ENCODE data around the gene MYO15A. TPM values are rescaled to one million over a fixed set of nuclear protein-coding genes. Genes with fewer than 3 reads are reported as not detected.
A peak's percentile ranks its signal among the peaks of the same experiment; 100 is the strongest.

Gene MYO15A
- total RNA-seq, 1 experiment from 2014 or later, result 0.28 TPM

DNA sequence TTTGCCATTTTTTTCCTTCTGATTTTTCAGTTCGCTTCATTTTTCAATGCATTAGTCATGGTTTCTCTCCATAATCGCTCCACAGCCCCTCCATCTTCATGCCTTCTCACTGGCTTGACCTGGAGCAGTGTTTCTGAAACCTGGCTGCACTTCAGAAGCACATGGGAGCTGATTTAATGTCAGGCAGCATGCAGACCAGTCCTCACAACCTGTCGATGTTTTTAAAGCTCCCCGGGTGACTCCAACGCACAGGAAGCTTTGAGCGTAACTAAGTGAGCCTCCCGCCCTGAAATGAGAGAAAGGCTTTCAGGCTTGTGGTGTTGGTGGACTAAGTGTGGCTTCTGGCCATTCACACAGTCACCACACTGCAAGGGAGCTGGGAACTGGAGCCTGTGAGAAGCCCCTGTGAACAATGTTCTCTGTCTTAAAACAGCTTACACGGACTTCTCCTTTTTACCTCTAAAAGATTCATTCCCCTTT, 37.7 kb upstream of the MYO15A start:
- ChIA-PET POLR2A (ENCODE audit: low non-redundant PET) (no interaction called here), CTCF (interaction anchor here (0.6 kb wide), 1 partner anchor 112 kb away, joined by 3 read pairs; no protein-coding TSS in a partner anchor)
- H3K36me3 ChIP-seq (ENCODE audit: insufficient read depth, low read length, poor library complexity, severe bottlenecking), result no peaks in the 10 kb centered on the region
- BruUV-seq (replicated peaks), result no TSS peak
- H3K4me3 ChIP-seq (ENCODE audit: low read depth, low read length, poor library complexity, severe bottlenecking), result peak overlapping the region; percentile 3
- H3K27ac ChIP-seq (ENCODE audit: low read depth, low read length, poor library complexity, severe bottlenecking), result no peak overlapping the region
- TF ChIP-seq EZH2 (IDR thresholded peaks at IDR 0.05; ENCODE audit: borderline replicate concordance, low read depth, low read length, poor library complexity, severe bottlenecking), result no peak
- TF ChIP-seq, protein P1, sequence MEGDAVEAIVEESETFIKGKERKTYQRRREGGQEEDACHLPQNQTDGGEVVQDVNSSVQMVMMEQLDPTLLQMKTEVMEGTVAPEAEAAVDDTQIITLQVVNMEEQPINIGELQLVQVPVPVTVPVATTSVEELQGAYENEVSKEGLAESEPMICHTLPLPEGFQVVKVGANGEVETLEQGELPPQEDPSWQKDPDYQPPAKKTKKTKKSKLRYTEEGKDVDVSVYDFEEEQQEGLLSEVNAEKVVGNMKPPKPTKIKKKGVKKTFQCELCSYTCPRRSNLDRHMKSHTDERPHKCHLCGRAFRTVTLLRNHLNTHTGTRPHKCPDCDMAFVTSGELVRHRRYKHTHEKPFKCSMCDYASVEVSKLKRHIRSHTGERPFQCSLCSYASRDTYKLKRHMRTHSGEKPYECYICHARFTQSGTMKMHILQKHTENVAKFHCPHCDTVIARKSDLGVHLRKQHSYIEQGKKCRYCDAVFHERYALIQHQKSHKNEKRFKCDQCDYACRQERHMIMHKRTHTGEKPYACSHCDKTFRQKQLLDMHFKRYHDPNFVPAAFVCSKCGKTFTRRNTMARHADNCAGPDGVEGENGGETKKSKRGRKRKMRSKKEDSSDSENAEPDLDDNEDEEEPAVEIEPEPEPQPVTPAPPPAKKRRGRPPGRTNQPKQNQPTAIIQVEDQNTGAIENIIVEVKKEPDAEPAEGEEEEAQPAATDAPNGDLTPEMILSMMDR (conservative IDR thresholded peaks at IDR 0.05; ENCODE audit: low read depth, low read length), result no peak
- no peaks in the 10 kb centered on the region for H3K27me3 ChIP-seq (replicated peaks; ENCODE audit: insufficient read depth, low read depth, low read length, poor library complexity)
- peak; percentile 42 for DNase-seq (ENCODE audit: low spot score)
- no peaks in the 10 kb centered on the region for H3K9me3 ChIP-seq (ENCODE audit: low read depth, low read length, poor library complexity, severe bottlenecking)
- intact Hi-C loops (cut with micrococcal nuclease; ENCODE audit: unreplicated experiment), result no loop called here
- H3K4me1 ChIP-seq (ENCODE audit: insufficient read depth, low read length, poor library complexity, severe bottlenecking), result peaks cover 10% of the 10 kb centered on the region

DNA sequence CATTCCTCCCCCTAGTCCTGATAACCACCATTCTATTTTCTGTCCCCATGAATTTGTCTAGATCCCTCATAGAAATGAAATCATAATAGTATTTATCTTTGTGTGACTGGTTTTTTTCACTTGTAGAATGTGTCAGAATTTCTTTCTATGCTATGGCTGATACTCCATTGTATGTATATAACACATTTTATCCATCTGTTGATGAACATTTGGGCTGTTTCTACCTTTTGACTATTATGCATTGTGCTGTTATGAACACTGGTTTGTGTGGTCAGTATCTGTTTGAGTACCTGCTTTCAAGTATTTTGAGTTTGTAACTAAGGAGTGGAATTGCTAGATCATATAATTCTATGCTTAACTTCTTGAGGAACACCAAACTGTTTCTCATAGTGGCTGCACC, 36.8 kb upstream of the MYO15A start:
- ChIA-PET POLR2A (ENCODE audit: low non-redundant PET) (no interaction called here), CTCF (no interaction called here)
- no peaks in the 10 kb centered on the region for H3K36me3 ChIP-seq (ENCODE audit: insufficient read depth, low read length, poor library complexity, severe bottlenecking)
- no TSS peak for BruUV-seq (replicated peaks)
- no peaks in the 10 kb centered on the region for H3K9me3 ChIP-seq (ENCODE audit: low read depth, low read length, poor library complexity, severe bottlenecking)
- H3K4me1 ChIP-seq (ENCODE audit: insufficient read depth, low read length, poor library complexity, severe bottlenecking), result peaks cover 10% of the 10 kb centered on the region
- DNase-seq (ENCODE audit: low spot score), result no peak
- H3K27ac ChIP-seq (ENCODE audit: low read depth, low read length, poor library complexity, severe bottlenecking), result no peak overlapping the region
- no peaks in the 10 kb centered on the region for H3K27me3 ChIP-seq (replicated peaks; ENCODE audit: insufficient read depth, low read depth, low read length, poor library complexity)
- no peak overlapping the region for H3K4me3 ChIP-seq (ENCODE audit: low read depth, low read length, poor library complexity, severe bottlenecking)
- intact Hi-C loops (cut with micrococcal nuclease; ENCODE audit: unreplicated experiment), result no loop called here
- TF ChIP-seq EZH2 (IDR thresholded peaks at IDR 0.05; ENCODE audit: borderline replicate concordance, low read depth, low read length, poor library complexity, severe bottlenecking), result no peak
- TF ChIP-seq, protein P1 (conservative IDR thresholded peaks at IDR 0.05; ENCODE audit: low read depth, low read length), result no peak

DNA sequence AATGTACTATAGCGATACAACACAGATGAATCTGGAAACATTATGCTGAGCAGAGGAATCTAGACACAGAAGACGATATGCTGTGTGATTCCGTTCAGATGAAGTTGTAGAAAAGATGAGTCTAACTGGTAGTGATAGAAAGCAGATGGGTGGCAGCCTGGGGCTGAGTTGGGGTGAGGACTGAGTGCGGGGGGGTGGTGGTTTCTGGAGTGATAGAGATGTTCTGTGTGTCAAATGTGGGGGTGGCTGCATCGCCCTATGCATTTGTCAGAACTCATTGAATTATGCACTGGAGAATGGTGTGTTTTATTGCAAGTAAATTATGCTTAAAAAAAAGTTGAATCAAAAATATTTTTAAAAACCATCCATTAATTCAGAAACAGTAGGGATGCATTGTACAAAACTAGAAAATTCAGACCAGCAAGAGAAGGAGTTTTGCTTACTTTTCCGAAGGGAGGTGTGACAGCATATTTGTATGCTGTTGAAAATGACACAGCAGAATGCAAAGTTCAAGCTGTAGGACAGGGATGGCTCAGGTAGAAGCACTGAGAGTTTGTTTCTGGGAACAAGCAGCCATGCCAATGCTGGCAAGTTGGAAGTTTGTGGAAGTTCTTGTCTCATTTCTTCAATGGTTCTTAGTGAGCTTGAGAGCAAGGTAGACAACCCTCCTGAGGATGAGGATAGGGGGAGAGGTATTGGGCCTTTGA, 33.8 kb upstream of the MYO15A start:
- BruUV-seq (replicated peaks), result no TSS peak
- CTCF ChIA-PET, result no interaction called here

More for the DNA sequence above, 33.8 kb upstream of the MYO15A start:
- H3K4me3 ChIP-seq (ENCODE audit: low read depth, low read length, poor library complexity, severe bottlenecking), result no peak overlapping the region
- TF ChIP-seq, protein P1 (conservative IDR thresholded peaks at IDR 0.05; ENCODE audit: low read depth, low read length), result no peak
- no peak for TF ChIP-seq EZH2 (IDR thresholded peaks at IDR 0.05; ENCODE audit: borderline replicate concordance, low read depth, low read length, poor library complexity, severe bottlenecking)
- H3K27me3 ChIP-seq (replicated peaks; ENCODE audit: insufficient read depth, low read depth, low read length, poor library complexity), result no peaks in the 10 kb centered on the region
- H3K4me1 ChIP-seq (ENCODE audit: insufficient read depth, low read length, poor library complexity, severe bottlenecking), result peaks cover 10% of the 10 kb centered on the region
- POLR2A ChIA-PET (ENCODE audit: low non-redundant PET), result no interaction called here
- intact Hi-C loops (cut with micrococcal nuclease; ENCODE audit: unreplicated experiment), result no loop called here
- H3K36me3 ChIP-seq (ENCODE audit: insufficient read depth, low read length, poor library complexity, severe bottlenecking), result no peaks in the 10 kb centered on the region
- no peak overlapping the region for H3K27ac ChIP-seq (ENCODE audit: low read depth, low read length, poor library complexity, severe bottlenecking)
- no peaks in the 10 kb centered on the region for H3K9me3 ChIP-seq (ENCODE audit: low read depth, low read length, poor library complexity, severe bottlenecking)
- no peak for DNase-seq (ENCODE audit: low spot score)
